K562 (cell line): ENCODE measurements around the gene KRTAP19-3. TPM values are rescaled to one million over a fixed set of nuclear protein-coding genes. Genes with fewer than 3 reads are reported as not detected.

Experiments used
- ATAC-seq: fragments of 200-7000 bp; cut with Tn5 transposase; 3 replicates; pipeline ENCODE4 v1.9.1; 2020; ENCODE audit warnings: moderate library complexity
- BruUV-seq: library from RNA; stranded (reverse); fragments of 400-500 nt; replicated peaks from 2 replicates; lab custom pipeline; 2021; lab: Mats Ljungman, UMichigan
- CTCF ChIA-PET: fragments of 300-600 bp; formaldehyde crosslinking; extraction: SDS; loops from one replicate; lab custom pipeline; 2021; ENCODE audit warnings: low intra/inter-chr PET ratio; lab: Yijun Ruan, JAX
- POLR2A ChIA-PET: fragments of 300-600, 350-650 bp; sonication (Branson Sonifier 250); formaldehyde crosslinking; extraction: SDS; loops from one replicate; lab custom pipeline; 2021; ENCODE audit warnings: antibody characterized with exemption, inconsistent platforms; lab: Yijun Ruan, JAX
- DNase-seq, 4 experiments: peaks; one replicate each; pipeline versions ENCODE4 v3.0.0 to v3.0.0-alpha.2; 2011 to 2018; ENCODE audit warnings: low spot score in 3 of 4, mixed read lengths in 3 of 4; ENCODE audit errors: extremely low read depth in 1 of 4
- FAIRE-seq: peaks from 2 replicates; lab custom pipeline; 2011; peaks lifted over from hg19 to GRCh38; lab: Jason Lieb, UNC
- H2AFZ ChIP-seq: 2 replicates; pipeline ENCODE4 v1.6.0; 2011; ENCODE audit warnings: low read depth, low read length, control low read depth, inconsistent platforms
- H3K27ac ChIP-seq: fragments of 200-600 bp; 3 replicates; pipeline ENCODE4 v1.8.0; 2011; ENCODE audit warnings: low read depth, mild to moderate bottlenecking, control low read depth, inconsistent platforms, low read length, moderate library complexity, mixed read lengths; ENCODE audit errors: extremely low read depth
- H3K27me3 ChIP-seq, 2 experiments: fragments of 300-600 bp in 1 of 2; 2 replicates in 1 of 2; 3 replicates in 1 of 2; pipeline versions ENCODE4 v1.6.0 to v1.8.0; 2011; ENCODE audit warnings: inconsistent platforms in 2 of 2, low read length in 2 of 2, mild to moderate bottlenecking in 1 of 2, mixed read lengths in 1 of 2, moderate library complexity in 1 of 2; ENCODE audit not compliant: control insufficient read depth in 2 of 2, insufficient read depth in 2 of 2
- H3K36me3 ChIP-seq: fragments of 300-600 bp; 3 replicates; pipeline ENCODE4 v1.8.0; 2011; ENCODE audit warnings: mild to moderate bottlenecking, low read length, inconsistent platforms; ENCODE audit not compliant: control insufficient read depth, insufficient read depth
- H3K4me1 ChIP-seq, 2 experiments: fragments of 200-600 bp in 1 of 2; replicated peaks in 1 of 2; 2 replicates in 1 of 2; 3 replicates in 1 of 2; pipeline versions ENCODE4 v1.5.1 to v1.8.0; 2011; ENCODE audit warnings: inconsistent platforms in 2 of 2, low read length in 2 of 2, mild to moderate bottlenecking in 1 of 2, mixed read lengths in 1 of 2, moderate library complexity in 1 of 2; ENCODE audit not compliant: control insufficient read depth in 2 of 2, insufficient read depth in 2 of 2
- H3K4me2 ChIP-seq: 2 replicates; pipeline ENCODE4 v1.6.1; 2011; ENCODE audit warnings: low read length, control low read depth, inconsistent platforms, mixed read lengths; ENCODE audit not compliant: insufficient read depth
- H3K4me3 ChIP-seq: fragments of 200-600 bp; sonication (generic), shearing (Covaris generic); 2 replicates; pipeline ENCODE4 v1.5.1; 2016; ENCODE audit warnings: control low read depth, inconsistent platforms
- H3K79me2 ChIP-seq: fragments of 200-600 bp; 3 replicates; pipeline ENCODE4 v1.8.0; 2011; ENCODE audit warnings: low read length, inconsistent platforms; ENCODE audit not compliant: control insufficient read depth, insufficient read depth
- H3K9ac ChIP-seq, 2 experiments: 2 replicates each; pipeline versions ENCODE4 v1.6.0 to v1.6.1; 2011; ENCODE audit warnings: low read depth in 2 of 2, low read length in 2 of 2, control low read depth in 1 of 2, inconsistent platforms in 1 of 2, mild to moderate bottlenecking in 1 of 2, mixed read lengths in 1 of 2; ENCODE audit not compliant: insufficient read depth in 1 of 2
- H3K9me1 ChIP-seq: one replicate; pipeline ENCODE4 v1.6.0; 2011; ENCODE audit warnings: inconsistent platforms, mild to moderate bottlenecking, low read length, moderate library complexity; ENCODE audit not compliant: control insufficient read depth, insufficient read depth
- H3K9me3 ChIP-seq: replicated peaks from 2 replicates; pipeline ENCODE4 v1.5.1; 2011; ENCODE audit warnings: low read depth, low read length, inconsistent platforms; ENCODE audit not compliant: control insufficient read depth, insufficient read depth
- H4K20me1 ChIP-seq: replicated peaks from 2 replicates; pipeline ENCODE4 v1.6.1; 2011; ENCODE audit warnings: low read length, inconsistent platforms, mixed read lengths; ENCODE audit not compliant: control insufficient read depth, insufficient read depth
- C11orf30 ChIP-seq: fragments of 450-650 bp; IDR thresholded peaks from 2 replicates; pipeline ENCODE4 v1.6.1; 2016; ENCODE audit warnings: low read depth, mild to moderate bottlenecking
- ETV1 ChIP-seq: fragments of 450-650 bp; conservative IDR thresholded peaks from 2 replicates; pipeline ENCODE4 v1.6.1; 2016; ENCODE audit warnings: missing genetic modification characterization, control low read depth, low read depth, missing compliant biosample characterization
- ILK ChIP-seq: fragments of 450-650 bp; IDR thresholded peaks from 2 replicates; pipeline ENCODE4 v1.6.1; 2016; ENCODE audit warnings: missing genetic modification characterization, low read depth, mild to moderate bottlenecking, missing compliant biosample characterization, moderate library complexity, borderline replicate concordance
- MAFF ChIP-seq: IDR thresholded peaks from 2 replicates; pipeline ENCODE4 v1.6.1; 2012; ENCODE audit warnings: low read length, improper control_type of control experiment
- MAFG ChIP-seq: fragments of 450-650 bp; conservative IDR thresholded peaks from 2 replicates; pipeline ENCODE4 v1.6.1; 2016; ENCODE audit warnings: missing genetic modification characterization, missing compliant biosample characterization
- MAFK ChIP-seq: IDR thresholded peaks from 2 replicates; pipeline ENCODE4 v1.6.1; 2011; ENCODE audit warnings: low read length, improper control_type of control experiment
- RAD21 ChIP-seq, 2 experiments: fragments of 250-450 bp in 1 of 2; fragments of 450-650 bp in 1 of 2; sonication (Bioruptor Pico) in 1 of 2; formaldehyde crosslinking in 1 of 2; IDR thresholded peaks in 1 of 2; conservative IDR thresholded peaks in 1 of 2; 2 replicates each; pipeline versions ENCODE4 v1.4.0 to v1.8.0; 2020 to 2022; ENCODE audit warnings: mild to moderate bottlenecking in 2 of 2, moderate library complexity in 1 of 2
- ZNF316 ChIP-seq: fragments of 450-650 bp; IDR thresholded peaks from 2 replicates; pipeline ENCODE4 v1.6.1; 2016
- WGBS: fragments of 100-300 bp; shearing (Covaris generic); methylation state at CpG from one replicate; pipeline ENCODE4 v1.1.6; 2016; ENCODE audit warnings: low coverage, mixed read lengths; ENCODE audit not compliant: insufficient coverage; ENCODE audit errors: missing lambda C conversion rate; 5-methylcytosine and 5-hydroxymethylcytosine counted together
- in situ Hi-C: fragments of 300-500 bp; cut with MboI; formaldehyde crosslinking; loops from 4 replicates; pipeline ENCODE4 v1.15.0; 2018; ENCODE audit warnings: inconsistent platforms, mixed read lengths
- intact Hi-C: fragments of 100-400 bp; cut with micrococcal nuclease; formaldehyde crosslinking; loops from 2 replicates; pipeline ENCODE4 v1.14.2; 2022
- polyA plus RNA-seq, 8 experiments: library from polyadenylated mRNA; depleted of rRNA in 4 of 8; stranded (reverse) in 5 of 8; unstranded in 3 of 8; fragments of >200 nt; fragmentation: Nextera tagmentation in 2 of 8; fragmentation: Illumina TruSeq in 1 of 8; extraction: Ambion mirVana in 2 of 8; extraction: Trizol in 1 of 8; gene quantifications; 2 replicates each; pipeline versions ENCODE4 v1.2.1 to v1.2.3, GENCODE V29; 2011 to 2014; ENCODE audit warnings: inconsistent platforms in 1 of 8, missing spikeins in 1 of 8
- total RNA-seq, 7 experiments: library from RNA; depleted of rRNA in 6 of 7; stranded (reverse); fragments of >200 nt in 6 of 7; fragmentation: Illumina TruSeq in 2 of 7; extraction: Trizol in 2 of 7; gene quantifications; 2 replicates each; pipeline versions ENCODE4 v1.2.1 to v1.2.3, GENCODE V29; 2011 to 2021; ENCODE audit warnings: low replicate concordance in 1 of 7
- TF ChIP-seq, protein P1 (sequence below), 3 experiments: IDR thresholded peaks in 2 of 3; conservative IDR thresholded peaks in 1 of 3; 2 replicates each; pipeline ENCODE4 v1.5.1; 2011 to 2012; ENCODE audit warnings: low read length in 3 of 3, mild to moderate bottlenecking in 3 of 3, control low read depth in 2 of 3, improper control_type of control experiment in 1 of 3, inconsistent platforms in 1 of 3, low read depth in 1 of 3, mixed read lengths in 1 of 3, moderate library complexity in 1 of 3; ENCODE audit not compliant: insufficient read depth in 2 of 3

KRTAP19-3 gene
- total and polyA plus RNA-seq, 9 of the 15 experiments (the other 6 are each of a cell fraction or from before 2014, with no cell fraction given): not detected

DNA sequence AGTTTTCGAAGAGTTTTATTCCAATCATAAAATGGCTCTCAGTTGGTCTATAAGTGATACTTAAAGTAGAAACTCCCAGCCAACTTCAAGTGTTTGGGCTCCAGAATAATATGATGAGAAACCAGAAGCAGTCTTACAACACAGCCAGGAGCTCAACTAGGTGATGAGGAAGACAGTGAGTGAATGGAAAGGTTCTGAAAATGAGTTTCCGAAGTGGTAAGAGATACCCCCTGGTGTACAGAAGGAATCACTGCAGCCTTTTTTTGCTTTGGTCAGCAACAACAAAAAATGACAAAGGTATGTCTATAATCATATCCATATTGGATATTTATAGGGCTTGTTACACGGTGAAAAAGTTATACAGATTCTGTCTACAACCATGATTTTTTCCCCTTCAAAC, 28.1 kb downstream of the KRTAP19-3 start:
- Histone ChIP-seq H2AFZ (no peak overlapping the region), H3K9me3 (no peaks in the 10 kb centered on the region), H4K20me1 (no peaks in the 10 kb centered on the region), H3K27me3 (no peaks in the 10 kb centered on the region), H3K4me3 (no peak overlapping the region), H3K9ac (no peak overlapping the region), H3K36me3 (no peaks in the 10 kb centered on the region), H3K79me2 (no peaks in the 10 kb centered on the region), H3K9me1 (no peaks in the 10 kb centered on the region), H3K27ac (no peak overlapping the region), H3K4me2 (no peak overlapping the region), H3K4me1 (no peaks in the 10 kb centered on the region)
- ChIA-PET CTCF (interaction anchor here (0.6 kb wide), 1 partner anchor 52 kb away, joined by 3 read pairs; no protein-coding TSS in a partner anchor), POLR2A (no interaction called here)
- ATAC-seq (no peak), DNase-seq (peak in 2 of 4 experiments; percentile 11 to 20), FAIRE-seq (no peak)
- in situ Hi-C loops: no loop called here
- BruUV-seq: no TSS peak
- intact Hi-C loops: no loop called here
- TF ChIP-seq C11orf30 (peak; percentile 22; the same call in 1 of the 2 replicates), ETV1 (tag) (no peak), MAFK (peak; percentile 41; the same call in 1 of the 2 replicates), RAD21 (CRISPR knock-in tag; conservative IDR thresholded peaks at IDR 0.05 in 1 of 2, IDR thresholded peaks at IDR 0.05 in 1 of 2) (peak in 1 of 2 experiments; percentile 43; a peak in 2 of 4 replicates), MAFF (peak; percentile 47), ILK (tag) (no peak), MAFG (tag) (peak; percentile 56; the same call in 1 of the 2 replicates), ZNF316 (peak; percentile 52; the same call in 1 of the 2 replicates)
- TF ChIP-seq, protein P1, sequence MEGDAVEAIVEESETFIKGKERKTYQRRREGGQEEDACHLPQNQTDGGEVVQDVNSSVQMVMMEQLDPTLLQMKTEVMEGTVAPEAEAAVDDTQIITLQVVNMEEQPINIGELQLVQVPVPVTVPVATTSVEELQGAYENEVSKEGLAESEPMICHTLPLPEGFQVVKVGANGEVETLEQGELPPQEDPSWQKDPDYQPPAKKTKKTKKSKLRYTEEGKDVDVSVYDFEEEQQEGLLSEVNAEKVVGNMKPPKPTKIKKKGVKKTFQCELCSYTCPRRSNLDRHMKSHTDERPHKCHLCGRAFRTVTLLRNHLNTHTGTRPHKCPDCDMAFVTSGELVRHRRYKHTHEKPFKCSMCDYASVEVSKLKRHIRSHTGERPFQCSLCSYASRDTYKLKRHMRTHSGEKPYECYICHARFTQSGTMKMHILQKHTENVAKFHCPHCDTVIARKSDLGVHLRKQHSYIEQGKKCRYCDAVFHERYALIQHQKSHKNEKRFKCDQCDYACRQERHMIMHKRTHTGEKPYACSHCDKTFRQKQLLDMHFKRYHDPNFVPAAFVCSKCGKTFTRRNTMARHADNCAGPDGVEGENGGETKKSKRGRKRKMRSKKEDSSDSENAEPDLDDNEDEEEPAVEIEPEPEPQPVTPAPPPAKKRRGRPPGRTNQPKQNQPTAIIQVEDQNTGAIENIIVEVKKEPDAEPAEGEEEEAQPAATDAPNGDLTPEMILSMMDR (IDR thresholded peaks at IDR 0.05 in 2 of 3, conservative IDR thresholded peaks at IDR 0.05 in 1 of 3; ENCODE audit: insufficient read depth in 2 of 3, low read depth in 1 of 3, low read length in 3 of 3): peak in 2 of 3 experiments; percentile 28 to 29; a peak in 2 of 6 replicates
- 2% methylated on average over 3 of the region's 3 CpGs for WGBS
